ENCODE measurements around the gene TM6SF1.

- TF ChIP-seq, protein P1, sequence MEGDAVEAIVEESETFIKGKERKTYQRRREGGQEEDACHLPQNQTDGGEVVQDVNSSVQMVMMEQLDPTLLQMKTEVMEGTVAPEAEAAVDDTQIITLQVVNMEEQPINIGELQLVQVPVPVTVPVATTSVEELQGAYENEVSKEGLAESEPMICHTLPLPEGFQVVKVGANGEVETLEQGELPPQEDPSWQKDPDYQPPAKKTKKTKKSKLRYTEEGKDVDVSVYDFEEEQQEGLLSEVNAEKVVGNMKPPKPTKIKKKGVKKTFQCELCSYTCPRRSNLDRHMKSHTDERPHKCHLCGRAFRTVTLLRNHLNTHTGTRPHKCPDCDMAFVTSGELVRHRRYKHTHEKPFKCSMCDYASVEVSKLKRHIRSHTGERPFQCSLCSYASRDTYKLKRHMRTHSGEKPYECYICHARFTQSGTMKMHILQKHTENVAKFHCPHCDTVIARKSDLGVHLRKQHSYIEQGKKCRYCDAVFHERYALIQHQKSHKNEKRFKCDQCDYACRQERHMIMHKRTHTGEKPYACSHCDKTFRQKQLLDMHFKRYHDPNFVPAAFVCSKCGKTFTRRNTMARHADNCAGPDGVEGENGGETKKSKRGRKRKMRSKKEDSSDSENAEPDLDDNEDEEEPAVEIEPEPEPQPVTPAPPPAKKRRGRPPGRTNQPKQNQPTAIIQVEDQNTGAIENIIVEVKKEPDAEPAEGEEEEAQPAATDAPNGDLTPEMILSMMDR (IDR thresholded peaks at IDR 0.05; ENCODE audit: low read depth, low read length) = no peak
- no peak for TF ChIP-seq EZH2phosphoT487 (IDR thresholded peaks at IDR 0.05; ENCODE audit: low read depth)
Observed at GRCh38 chr15:83107841-83108181, 366 bp downstream of the TM6SF1 start.

Data from OCI-LY3 (cell line).